CD4-positive, alpha-beta T cell treated with Interleukin-15 for 1 hour (primary cell): ENCODE data around the gene SFT2D1.
"Not testable (repeated sequence)": the region's sequence is repeated elsewhere in the genome, so short reads cannot be mapped to it uniquely, and the experiment has no call there.

Source experiments
- DNase-seq: peaks from one replicate; pipeline ENCODE4 v3.0.0-alpha.2; 2020

The SFT2D1 gene

DNA sequence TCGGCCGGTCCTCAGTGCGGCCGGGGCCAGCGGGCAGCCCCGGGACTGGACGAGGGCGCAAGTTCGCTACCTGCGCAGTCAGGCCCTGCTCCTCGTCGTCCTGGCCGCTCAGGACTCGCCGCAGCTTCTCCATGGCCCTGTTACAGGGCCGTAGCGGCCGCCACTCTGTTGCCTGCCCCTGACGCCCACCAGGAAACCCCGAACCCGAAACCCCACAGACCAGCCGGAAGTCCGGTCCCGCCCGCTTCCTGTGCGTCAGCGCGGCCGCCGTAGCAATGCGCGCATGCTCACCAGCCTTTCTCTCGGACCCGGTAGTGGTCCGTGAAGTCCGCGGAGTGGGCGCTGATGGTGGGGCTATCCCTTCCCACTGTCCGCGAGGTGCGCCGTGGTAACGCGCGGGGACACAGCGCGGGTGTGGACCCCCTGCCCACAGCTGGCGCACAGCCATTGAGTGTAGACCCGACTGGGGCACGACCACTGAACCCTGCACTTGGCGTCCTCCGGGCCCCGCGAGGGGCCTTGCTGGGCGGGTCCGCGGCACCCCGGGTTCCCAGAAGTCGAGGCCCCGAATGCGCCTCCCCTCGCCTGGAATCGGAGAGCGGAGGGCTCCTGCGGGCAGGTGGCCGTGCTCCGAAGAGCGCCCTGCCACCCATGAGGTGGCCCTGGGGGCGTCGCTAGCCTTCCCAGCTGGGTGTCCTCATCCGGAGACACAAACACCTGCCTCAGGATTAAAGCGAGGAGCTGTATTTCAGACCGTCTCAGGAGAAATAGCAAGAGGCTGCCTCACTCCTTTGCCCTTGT, at the start of gene SFT2D1:
SFT2D1 (minus strand) TSS at position 197 of the 801 bp plus-strand sequence; CDS start at position 133, 64 bp downstream.
- peak; percentile 90 for DNase-seq

GRCh38 chr6:166389119-166389518, 46.8 kb upstream of the SFT2D1 start:
- no peak for DNase-seq

- DNase-seq, result no peak
Measured at GRCh38 chr6:166388290-166389004, 46.1 kb upstream of the SFT2D1 start.

GRCh38 chr6:166387642-166388289, 45.4 kb upstream of the SFT2D1 start:
- no peak for DNase-seq

DNA sequence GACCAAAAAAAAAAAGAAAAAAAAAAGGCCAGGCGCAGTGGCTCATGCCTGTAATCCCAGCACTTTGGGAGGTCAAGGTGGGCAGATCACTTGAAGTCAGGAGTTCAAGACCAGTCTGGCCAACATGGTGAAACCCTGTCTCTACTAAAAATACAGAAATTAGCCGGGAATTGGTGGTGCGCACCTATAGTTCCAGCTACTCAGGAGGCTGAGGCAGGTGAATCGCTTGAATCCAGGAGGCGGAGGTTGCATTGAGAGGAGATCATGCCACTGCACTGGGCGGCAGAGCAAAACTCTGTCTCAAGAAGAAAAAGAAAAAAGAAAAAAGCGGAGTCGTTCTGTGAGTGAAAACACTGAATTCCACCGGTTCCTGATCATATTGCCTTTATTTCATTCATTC, 44.8 kb upstream of the SFT2D1 start:
- DNase-seq, result not testable (repeated sequence)

- no peak for DNase-seq
Measured at GRCh38 chr6:166386111-166386510, 43.8 kb upstream of the SFT2D1 start.

- DNase-seq, result peak; percentile 31
Measured at GRCh38 chr6:166383802-166384363, 41.5 kb upstream of the SFT2D1 start.

- DNase-seq, result peak; percentile 94
Measured at GRCh38 chr6:166382933-166383801, 40.8 kb upstream of the SFT2D1 start, which contains the start of gene MPC1. MPC1 (minus strand) TSS chr6:166382940; CDS start chr6:166382876, 64 bp downstream.

- no peak for DNase-seq
Measured at GRCh38 chr6:166382500-166382932, 40.2 kb upstream of the SFT2D1 start.

DNA sequence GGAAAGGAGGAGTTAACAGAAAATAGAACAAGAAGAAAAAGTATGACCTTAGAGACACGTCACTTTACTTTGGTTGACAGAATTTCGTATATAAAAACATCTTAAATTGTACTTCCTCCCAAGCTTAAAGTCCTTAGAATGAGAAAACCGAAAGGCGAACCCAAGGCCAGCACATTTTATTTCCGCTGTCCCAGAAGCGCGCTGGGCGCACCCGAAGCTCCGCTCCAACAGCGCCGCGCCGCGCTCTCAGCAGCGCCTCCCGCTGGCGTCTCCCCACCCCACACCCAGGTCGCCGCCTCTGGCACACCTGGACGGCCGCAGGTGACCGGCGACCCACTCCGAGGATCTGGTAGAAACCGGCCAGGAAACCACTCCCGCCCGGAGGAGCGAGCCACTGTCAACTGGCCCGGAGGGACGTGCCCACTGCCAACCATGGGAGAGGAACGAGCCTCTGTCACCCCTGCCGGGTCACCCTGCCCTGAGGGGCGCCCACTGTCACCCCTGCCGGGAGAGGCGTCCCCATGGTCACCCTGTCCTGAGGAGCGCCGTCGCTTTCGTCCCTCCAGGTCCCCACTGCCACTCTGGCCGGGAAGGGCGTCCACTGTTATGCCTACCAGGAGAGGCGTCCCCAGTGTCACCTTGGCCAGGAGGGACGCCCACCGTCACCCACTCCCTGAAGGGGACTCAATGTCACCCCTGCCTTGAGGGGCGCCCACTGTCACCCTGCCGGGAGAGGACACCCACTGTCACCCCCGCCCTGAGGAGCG, 39.6 kb upstream of the SFT2D1 start:
- peak; percentile 67 for DNase-seq

GRCh38 chr6:166381381-166381732, 39.0 kb upstream of the SFT2D1 start:
- no peak for DNase-seq

DNA sequence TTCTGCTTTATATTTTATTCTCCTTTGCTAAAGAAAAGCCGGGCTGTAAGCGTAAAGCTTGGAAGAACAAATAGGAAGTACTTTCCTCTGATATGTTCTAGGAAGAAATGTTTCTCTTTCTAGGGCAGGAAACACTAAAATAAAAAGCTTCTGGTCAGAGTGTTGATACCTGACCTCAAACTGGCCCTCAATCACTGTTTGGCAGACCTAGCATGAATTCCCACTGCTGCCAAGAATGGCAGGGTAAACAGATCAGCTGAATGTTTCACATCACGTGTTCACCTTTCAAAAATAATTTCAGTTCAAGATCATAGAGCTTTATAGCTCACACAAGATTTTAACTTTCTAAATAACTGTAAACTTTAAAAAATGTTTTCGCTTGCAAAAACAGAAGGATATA, 37.5 kb upstream of the SFT2D1 start:
- no peak for DNase-seq

- no peak for DNase-seq
Measured at GRCh38 chr6:166379103-166379586, 36.8 kb upstream of the SFT2D1 start.

- DNase-seq, result no peak
Measured at GRCh38 chr6:166377721-166378120, 35.4 kb upstream of the SFT2D1 start.

GRCh38 chr6:166375013-166375412, 32.7 kb upstream of the SFT2D1 start:
- DNase-seq, result no peak

- DNase-seq, result no peak
Measured at GRCh38 chr6:166370489-166370888, 28.1 kb upstream of the SFT2D1 start.

DNA sequence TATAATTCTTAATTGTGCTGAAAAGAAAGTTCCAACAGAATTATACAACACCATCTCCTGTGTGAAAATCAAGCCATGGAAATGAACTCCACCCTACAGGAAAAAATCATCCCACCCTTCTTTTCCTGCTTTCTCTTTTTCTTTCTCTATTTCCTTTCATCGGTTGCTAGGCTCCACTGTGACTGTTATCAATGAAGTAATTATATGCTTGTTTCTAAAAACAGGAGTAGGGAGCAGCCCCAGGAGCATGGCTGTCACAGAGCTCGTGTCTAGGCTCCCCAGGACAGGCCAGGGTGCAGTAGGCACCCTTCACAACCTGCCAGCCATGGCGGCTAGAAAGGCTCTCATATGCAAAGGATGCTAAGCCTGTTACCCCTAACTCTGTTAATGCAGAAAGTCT, 27.4 kb upstream of the SFT2D1 start:
- no peak for DNase-seq

DNA sequence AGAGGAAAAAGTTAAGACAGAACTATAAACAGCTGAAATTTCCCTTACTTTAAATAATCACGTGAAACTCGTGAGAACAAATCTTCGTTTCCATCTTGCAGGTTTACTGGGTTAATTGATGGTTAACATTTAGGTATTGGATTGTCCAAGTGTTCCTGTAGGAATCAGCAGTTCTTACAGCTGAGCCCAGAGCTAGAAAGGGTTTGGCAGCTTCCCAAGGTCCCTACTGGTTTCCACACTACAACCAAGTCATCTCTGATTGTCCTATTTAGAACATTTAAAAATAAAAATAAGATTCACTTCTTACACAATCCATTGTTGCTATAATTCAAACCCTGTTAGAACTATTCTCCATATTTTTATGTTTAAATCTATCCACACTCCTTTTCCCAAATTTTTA, 24.6 kb upstream of the SFT2D1 start:
- no peak for DNase-seq

- no peak for DNase-seq
Measured at GRCh38 chr6:166365806-166366205, 23.5 kb upstream of the SFT2D1 start.

- DNase-seq, result no peak
Measured at GRCh38 chr6:166365221-166365620, 22.9 kb upstream of the SFT2D1 start.

GRCh38 chr6:166364456-166364855, 22.1 kb upstream of the SFT2D1 start:
- DNase-seq, result no peak
